Osteocyte (in vitro differentiated cells): Measurements from ENCODE around the gene PLEKHJ1. TPM values are rescaled to one million over a fixed set of nuclear protein-coding genes. Genes with fewer than 3 reads are reported as not detected.

Source experiments
- DNase-seq: peaks from one replicate; pipeline ENCODE4 v3.0.0; 2021; ENCODE audit warnings: mixed read lengths; ENCODE audit not compliant: unreplicated experiment; ENCODE audit errors: extremely low spot score
- H3K27ac Mint-ChIP-seq: one replicate; pipeline ENCODE4 v1.8.0; 2021; ENCODE audit warnings: mild to moderate bottlenecking, mixed read lengths; ENCODE audit not compliant: unreplicated experiment
- H3K27me3 Mint-ChIP-seq: one replicate; pipeline ENCODE4 v1.8.0; 2021; ENCODE audit warnings: mixed read lengths; ENCODE audit not compliant: unreplicated experiment
- H3K36me3 Mint-ChIP-seq: one replicate; pipeline ENCODE4 v1.8.0; 2021; ENCODE audit warnings: mixed read lengths; ENCODE audit not compliant: unreplicated experiment
- H3K4me1 Mint-ChIP-seq: one replicate; pipeline ENCODE4 v1.8.0; 2021; ENCODE audit warnings: mixed read lengths; ENCODE audit not compliant: unreplicated experiment
- H3K4me3 Mint-ChIP-seq: one replicate; pipeline ENCODE4 v1.8.0; 2021; ENCODE audit warnings: mild to moderate bottlenecking, moderate library complexity, mixed read lengths; ENCODE audit not compliant: unreplicated experiment
- H3K9me3 Mint-ChIP-seq: one replicate; pipeline ENCODE4 v1.8.0; 2021; ENCODE audit warnings: mixed read lengths; ENCODE audit not compliant: unreplicated experiment
- CTCF ChIP-seq: fragments of 200-600 bp; sonication (generic); IDR thresholded peaks from 2 replicates; pipeline ENCODE4 v1.5.0; 2021; ENCODE audit warnings: antibody characterized with exemption, mild to moderate bottlenecking, moderate library complexity
- total RNA-seq: library from RNA; stranded (reverse); gene quantifications from 2 replicates; pipeline ENCODE4 v1.2.1, GENCODE V29; 2021

PLEKHJ1 gene
- total RNA-seq, 1 donor from 2014 or later: 40.7 TPM

GRCh38 chr19:2210206-2210605, 25.9 kb downstream of the PLEKHJ1 start:
- DNase-seq: no peak
- Mint-ChIP-seq H3K4me1 (peaks cover 25% of the 10 kb centered on the region), H3K36me3 (peaks cover 26% of the 10 kb centered on the region), H3K27ac (no peak overlapping the region), H3K27me3 (no peaks in the 10 kb centered on the region), H3K9me3 (no peaks in the 10 kb centered on the region), H3K4me3 (no peak overlapping the region)
- no peak for TF ChIP-seq CTCF

GRCh38 chr19:2209408-2209807, 26.7 kb downstream of the PLEKHJ1 start:
- no peak for TF ChIP-seq CTCF
- DNase-seq: no peak
- Mint-ChIP-seq H3K36me3 (peaks cover 21% of the 10 kb centered on the region), H3K9me3 (no peaks in the 10 kb centered on the region), H3K4me3 (no peak overlapping the region), H3K27me3 (no peaks in the 10 kb centered on the region), H3K27ac (peak overlapping the region; percentile 85), H3K4me1 (peaks cover 26% of the 10 kb centered on the region)

GRCh38 chr19:2208975-2209374, 27.2 kb downstream of the PLEKHJ1 start:
- Mint-ChIP-seq H3K36me3 (peaks cover 23% of the 10 kb centered on the region), H3K27me3 (no peaks in the 10 kb centered on the region), H3K4me3 (no peak overlapping the region), H3K9me3 (no peaks in the 10 kb centered on the region), H3K27ac (peak overlapping the region; percentile 85), H3K4me1 (peaks cover 26% of the 10 kb centered on the region)
- DNase-seq: no peak
- TF ChIP-seq CTCF: no peak

GRCh38 chr19:2207991-2208860, 27.9 kb downstream of the PLEKHJ1 start:
- peaks cover 26% of the 10 kb centered on the region for H3K4me1 Mint-ChIP-seq
- H3K27ac Mint-ChIP-seq: peak overlapping the region; percentile 85
- H3K27me3 Mint-ChIP-seq: no peaks in the 10 kb centered on the region
- no peaks in the 10 kb centered on the region for H3K9me3 Mint-ChIP-seq
- TF ChIP-seq CTCF: peak; percentile 46
- DNase-seq: peak; percentile 90
- H3K4me3 Mint-ChIP-seq: no peak overlapping the region
- peaks cover 21% of the 10 kb centered on the region for H3K36me3 Mint-ChIP-seq

- peaks cover 19% of the 10 kb centered on the region for H3K36me3 Mint-ChIP-seq
These were observed 29.1 kb downstream of the PLEKHJ1 start for GRCh38 chr19:2207008-2207407.

More at GRCh38 chr19:2207008-2207407, 29.1 kb downstream of the PLEKHJ1 start:
- H3K27me3 Mint-ChIP-seq: no peaks in the 10 kb centered on the region
- no peaks in the 10 kb centered on the region for H3K9me3 Mint-ChIP-seq
- no peak overlapping the region for H3K4me3 Mint-ChIP-seq
- peaks cover 26% of the 10 kb centered on the region for H3K4me1 Mint-ChIP-seq
- H3K27ac Mint-ChIP-seq: no peak overlapping the region
- TF ChIP-seq CTCF: no peak
- DNase-seq: no peak
